C4-2B (cell line): ENCODE data around the gene EBP.

ENCODE experiments used
- H3K27ac ChIP-seq: fragments of 450-650 bp; 2 replicates; pipeline ENCODE4 v1.5.1; 2017
- CTCF ChIP-seq: fragments of 450-650 bp; conservative IDR thresholded peaks from 2 replicates; pipeline ENCODE4 v1.5.1; 2017; ENCODE audit warnings: mild to moderate bottlenecking
- ZFX ChIP-seq: fragments of 450-650 bp; IDR thresholded peaks from 2 replicates; pipeline ENCODE4 v1.6.1; 2017

Gene EBP

GRCh38 chrX:48573690-48574269 lies 52.2 kb downstream of the EBP start:
- peak overlapping the region; percentile 99 for H3K27ac ChIP-seq

GRCh38 chrX:48574270-48575266 lies 53.0 kb downstream of the EBP start, which contains the start of gene RBM3:
Gene RBM3 (plus strand): TSS chrX:48574484. CDS start chrX:48575181, 697 bp downstream.
- no peak for TF ChIP-seq ZFX
- peak; percentile 36 for TF ChIP-seq CTCF

More at GRCh38 chrX:48573690-48574269, 52.2 kb downstream of the EBP start:
- TF ChIP-seq CTCF (no peak), ZFX (no peak)

GRCh38 chrX:48575642-48576041 lies 54.0 kb downstream of the EBP start:
- H3K27ac ChIP-seq: peak overlapping the region; percentile 99
- TF ChIP-seq ZFX (no peak), CTCF (no peak)

More at GRCh38 chrX:48574270-48575266, 53.0 kb downstream of the EBP start, which contains the start of gene RBM3:
- H3K27ac ChIP-seq: peak within 1 kb of the TSS; percentile 99

GRCh38 chrX:48576108-48576507 lies 54.5 kb downstream of the EBP start:
- TF ChIP-seq ZFX (no peak), CTCF (no peak)
- H3K27ac ChIP-seq: peak overlapping the region; percentile 99
